Colon (tissue), 2 donors: ENCODE data around the gene NTF3.

Experiments
- FAIRE-seq: peaks from 2 replicates; lab custom pipeline; 2012; peaks lifted over from hg19 to GRCh38; lab: Jason Lieb, UNC
- donor health status: control.
- donor health status: control.

The NTF3 gene

GRCh38 chr12:5430641-5431603 lies 986 bp upstream of the NTF3 start:
- FAIRE-seq: no peak

GRCh38 chr12:5433081-5433844 lies 1.4 kb downstream of the NTF3 start:
- no peak for FAIRE-seq

DNA sequence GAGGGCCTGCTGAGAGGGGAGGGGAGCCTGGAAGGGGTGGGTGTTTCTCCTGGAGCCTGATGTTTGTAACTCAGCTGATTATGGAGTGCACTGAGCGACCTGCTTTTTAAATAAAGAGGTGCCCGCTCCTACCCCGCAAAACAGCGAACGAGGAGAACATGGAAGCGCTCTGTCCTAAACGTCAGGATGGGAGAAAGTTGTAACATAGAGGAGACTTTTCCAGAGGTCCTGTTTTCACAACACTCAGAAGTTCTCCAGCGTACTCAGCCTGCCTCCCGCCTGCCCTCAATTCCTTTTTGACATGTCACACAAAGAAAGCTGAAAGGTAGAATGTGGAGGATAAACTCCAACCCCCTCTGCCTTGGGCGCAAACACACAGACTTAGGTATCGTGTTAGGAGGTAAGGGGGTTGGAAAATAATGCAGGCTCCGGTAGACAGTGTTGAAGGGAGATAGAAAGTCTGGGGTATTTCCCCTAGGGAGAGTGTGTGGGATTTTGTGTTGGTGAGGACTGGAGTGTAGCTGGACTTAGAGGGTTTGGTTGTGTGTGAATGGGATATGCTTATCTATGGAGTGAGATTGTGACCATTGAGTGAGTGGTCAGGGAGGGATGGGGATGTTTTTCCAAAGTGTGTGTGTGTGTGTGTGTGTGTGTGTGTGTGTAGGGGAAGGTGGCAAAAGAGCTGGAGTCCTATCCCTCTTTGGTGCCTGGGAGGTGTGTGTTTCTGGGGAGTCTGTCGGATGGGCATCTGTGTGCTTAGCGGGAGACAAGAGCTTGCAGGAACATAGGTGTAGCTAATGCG lies 2.1 kb downstream of the NTF3 start:
- FAIRE-seq: no peak

DNA sequence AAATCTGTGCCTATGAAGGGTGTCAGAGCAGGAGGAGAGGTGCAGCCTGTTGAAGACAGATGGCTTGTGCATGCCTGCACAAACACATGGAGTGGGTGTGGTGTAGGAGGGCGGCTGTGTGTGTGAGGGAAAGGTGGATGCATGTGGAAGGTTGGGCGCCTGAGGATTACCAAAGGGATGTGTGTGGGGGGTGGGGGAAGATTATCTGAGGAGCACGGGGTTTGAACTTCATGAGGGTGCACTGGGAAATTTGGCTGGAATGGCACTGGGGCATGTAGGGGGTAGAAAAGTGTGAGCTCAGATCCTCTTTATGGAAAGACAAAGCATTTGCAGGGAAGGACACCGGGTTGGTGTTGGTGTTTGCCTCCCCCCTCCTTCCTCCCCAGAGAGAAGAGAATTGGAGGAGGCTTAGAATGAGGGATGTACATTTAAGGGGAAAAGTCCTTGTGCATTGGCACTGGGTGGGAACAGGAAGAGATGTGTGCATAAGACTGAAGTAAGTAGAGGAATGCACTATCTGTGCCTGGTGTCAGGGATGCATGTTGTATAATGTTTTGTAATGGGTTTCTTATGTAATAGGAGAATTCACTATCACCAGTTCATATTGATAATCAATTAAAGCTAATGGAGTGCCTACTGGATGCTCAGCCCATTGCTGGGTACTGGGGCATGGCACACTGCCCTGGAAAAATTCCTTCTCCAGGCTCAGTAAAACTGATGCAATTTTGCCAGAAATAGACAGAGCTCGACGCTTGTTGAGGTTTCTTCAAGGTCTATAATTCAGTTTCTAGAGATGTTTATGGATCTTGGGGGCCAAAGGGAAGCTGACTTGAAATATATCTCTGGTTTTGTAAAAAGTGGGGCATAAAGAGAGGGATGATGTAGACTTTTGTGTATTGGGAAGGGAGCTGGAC lies 3.0 kb downstream of the NTF3 start:
- no peak for FAIRE-seq

GRCh38 chr12:5437182-5437583 lies 5.3 kb downstream of the NTF3 start:
- no peak for FAIRE-seq

DNA sequence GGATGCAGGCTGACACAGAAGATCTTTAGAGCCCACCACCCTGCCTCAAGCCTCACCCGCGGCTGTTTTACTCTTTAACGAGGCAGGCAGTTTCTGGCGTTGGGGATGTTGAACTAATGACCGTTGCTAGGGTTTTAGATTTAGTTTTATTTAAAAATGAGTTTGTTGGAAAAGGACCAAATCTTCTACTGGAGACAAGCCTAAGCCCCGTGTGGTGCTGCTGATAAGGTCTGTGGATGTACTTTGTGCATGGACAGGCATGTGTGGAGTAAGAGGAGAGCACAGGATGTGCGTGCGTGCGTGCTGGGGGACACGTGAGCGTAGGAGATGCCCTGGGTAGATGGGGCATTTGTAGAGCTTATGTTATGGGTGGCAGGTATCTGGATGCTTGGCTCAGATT lies 5.7 kb downstream of the NTF3 start:
- FAIRE-seq: no peak

GRCh38 chr12:5438671-5439200 lies 6.8 kb downstream of the NTF3 start:
- no peak for FAIRE-seq

DNA sequence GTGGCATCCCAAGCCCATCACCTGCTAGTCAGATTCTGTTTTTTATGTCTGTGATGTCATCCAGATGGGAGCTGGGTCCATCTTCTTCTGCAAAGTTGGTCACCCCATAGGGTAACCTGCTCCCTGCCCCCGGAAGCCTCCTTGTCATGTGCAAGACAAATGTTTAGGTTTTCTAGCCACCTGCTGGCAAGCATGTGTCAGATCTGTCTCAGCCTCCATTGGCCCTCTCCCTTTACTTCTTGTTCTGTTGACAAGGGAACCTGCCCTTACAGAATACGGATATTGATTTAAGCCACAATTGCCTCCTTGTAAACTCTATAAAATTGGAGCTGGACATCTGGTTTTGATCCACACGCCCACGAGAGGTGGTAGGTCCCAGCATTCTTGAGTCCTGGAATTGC lies 7.5 kb downstream of the NTF3 start:
- FAIRE-seq: no peak

GRCh38 chr12:5439788-5440300 lies 7.9 kb downstream of the NTF3 start:
- FAIRE-seq: no peak

DNA sequence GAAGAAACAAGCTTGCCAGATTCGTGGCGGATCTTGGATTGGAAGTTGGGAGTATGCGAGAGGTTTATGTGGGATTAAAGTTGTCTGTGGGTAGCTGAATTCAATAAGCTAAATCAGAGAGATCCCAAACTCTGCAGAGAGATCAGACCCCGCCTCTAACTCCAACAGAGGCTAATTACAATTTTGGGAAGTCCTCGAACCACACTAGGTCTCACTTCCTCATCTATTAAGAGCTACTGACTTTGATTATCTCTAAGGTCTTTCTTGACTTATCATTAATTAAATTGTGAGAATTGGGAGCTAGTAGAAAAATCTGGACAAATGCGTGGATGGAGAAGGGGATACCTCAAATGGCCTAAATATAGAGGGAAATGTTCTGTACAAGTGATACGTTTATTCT lies 9.1 kb downstream of the NTF3 start:
- no peak for FAIRE-seq

DNA sequence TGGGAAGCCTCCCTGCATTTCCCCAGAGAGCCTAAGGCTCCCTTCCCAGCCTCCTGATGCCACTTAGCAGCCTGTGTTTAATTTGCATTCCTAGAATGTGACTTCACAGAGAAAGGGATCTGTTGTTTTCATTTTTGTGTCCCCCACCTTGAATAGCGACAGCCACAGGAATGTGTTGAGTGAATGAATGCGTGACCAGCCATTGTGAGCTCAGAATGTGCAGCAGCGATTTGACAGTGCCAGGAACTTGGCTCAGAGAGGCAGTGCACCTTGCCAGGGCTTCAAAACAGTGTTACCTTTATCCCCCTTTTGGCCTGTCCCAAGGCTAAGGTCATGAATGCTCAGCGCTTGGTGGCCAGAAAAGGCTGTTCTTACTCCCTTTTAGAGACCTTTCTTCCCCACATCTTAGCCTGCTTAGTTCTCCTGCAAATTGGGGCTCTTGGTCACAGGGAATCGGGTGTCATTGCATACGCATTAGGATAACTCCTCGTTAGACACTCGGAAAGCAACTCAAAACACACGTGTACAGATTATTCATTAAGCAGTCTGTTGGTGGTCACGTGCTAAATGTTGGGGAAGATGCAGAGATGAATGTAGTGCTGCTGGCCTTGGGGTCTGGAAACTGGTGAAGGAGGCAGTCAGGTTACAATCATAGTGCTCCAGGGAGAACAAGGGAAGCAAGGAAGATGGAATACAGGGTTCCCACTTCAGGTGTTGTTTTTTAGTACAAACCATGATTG lies 9.8 kb downstream of the NTF3 start:
- no peak for FAIRE-seq

DNA sequence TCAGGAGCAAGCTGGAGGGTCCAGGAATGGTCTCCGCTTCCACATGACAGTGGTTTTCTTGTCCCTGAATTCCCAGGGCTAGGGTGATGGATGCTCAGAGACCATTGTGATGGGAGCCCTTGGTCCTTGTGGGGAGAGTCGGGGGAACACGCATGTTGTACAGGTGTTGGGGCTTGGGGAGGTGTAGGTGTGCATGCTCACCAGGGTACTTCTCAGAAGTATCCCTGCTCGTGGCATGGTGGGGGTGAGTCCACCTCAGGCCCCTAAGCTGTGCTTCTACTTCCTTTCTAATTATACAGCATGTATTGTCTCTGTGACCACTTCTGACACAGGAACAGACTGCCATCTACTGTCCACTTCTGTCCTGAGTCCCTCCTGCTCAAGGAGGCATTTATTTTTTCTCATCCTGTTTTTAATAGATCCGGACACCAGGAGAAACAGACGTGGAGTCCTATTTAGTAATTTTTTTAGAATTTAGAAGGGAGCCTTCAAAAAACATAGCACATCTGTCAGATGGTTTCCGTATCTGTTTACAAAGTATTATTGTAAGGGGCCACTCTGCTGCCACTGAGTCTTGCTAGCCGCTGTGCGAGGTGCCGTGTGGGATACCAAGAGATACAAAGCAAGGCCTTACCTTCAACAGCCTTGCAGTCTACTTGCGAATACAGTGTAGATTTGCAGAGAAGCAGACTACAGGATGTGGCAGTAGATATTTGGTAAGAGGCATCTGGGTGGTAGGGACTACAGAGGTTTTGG lies 10.5 kb downstream of the NTF3 start:
- no peak for FAIRE-seq

GRCh38 chr12:5444520-5444919 lies 12.6 kb downstream of the NTF3 start:
- FAIRE-seq: no peak

- no peak for FAIRE-seq
Observed at GRCh38 chr12:5447320-5447719, 15.4 kb downstream of the NTF3 start.

- FAIRE-seq: no peak
Observed at GRCh38 chr12:5451251-5451650, 19.3 kb downstream of the NTF3 start.

GRCh38 chr12:5452569-5452968 lies 20.7 kb downstream of the NTF3 start:
- FAIRE-seq: no peak

DNA sequence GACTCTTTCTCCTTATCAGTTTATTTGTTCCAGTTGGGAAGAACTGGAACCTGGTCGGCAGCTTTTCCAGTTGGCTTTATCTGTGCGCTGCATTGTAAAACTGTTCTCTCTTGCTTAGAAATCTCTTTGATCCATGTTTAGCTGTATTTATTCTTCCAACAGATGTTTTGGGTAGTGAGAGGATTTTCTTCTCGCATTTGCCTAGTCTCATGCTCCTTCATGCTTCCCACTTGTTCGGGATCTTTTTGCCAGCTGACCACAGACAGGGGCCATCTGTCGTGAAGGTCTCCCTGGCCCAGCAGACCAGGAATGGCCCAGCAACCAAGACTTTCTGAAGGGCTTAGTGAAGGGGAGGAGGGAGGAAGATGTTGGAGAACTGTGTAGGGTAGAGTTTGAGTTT lies 21.6 kb downstream of the NTF3 start:
- FAIRE-seq: no peak

DNA sequence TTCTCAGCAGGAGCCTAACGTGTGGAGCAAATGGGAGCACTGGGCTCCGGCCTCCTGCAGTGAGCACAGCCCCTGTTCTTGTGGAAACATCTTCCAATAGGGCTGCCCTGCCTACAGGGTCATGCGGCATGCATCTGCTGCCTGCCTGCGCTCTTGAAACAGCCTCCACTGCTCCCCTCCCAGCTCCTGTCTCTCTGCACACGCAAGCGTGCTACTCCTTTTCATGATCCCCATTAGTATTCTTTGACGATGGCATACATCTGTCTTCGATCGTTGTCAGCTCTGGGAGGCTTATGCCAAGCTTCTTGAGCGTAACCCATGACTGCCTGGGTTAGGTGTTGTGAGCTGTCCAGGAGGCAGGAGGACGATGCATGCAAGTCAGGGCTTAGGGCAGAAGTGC lies 23.1 kb downstream of the NTF3 start:
- FAIRE-seq: no peak

- no peak for FAIRE-seq
Observed at GRCh38 chr12:5456030-5456429, 24.1 kb downstream of the NTF3 start.
